ENCODE measurements around the gene C1QTNF9.
"Not testable (repeated sequence)": the region's sequence is repeated elsewhere in the genome, so short reads cannot be mapped to it uniquely, and the experiment has no call there.

The C1QTNF9 gene

DNA sequence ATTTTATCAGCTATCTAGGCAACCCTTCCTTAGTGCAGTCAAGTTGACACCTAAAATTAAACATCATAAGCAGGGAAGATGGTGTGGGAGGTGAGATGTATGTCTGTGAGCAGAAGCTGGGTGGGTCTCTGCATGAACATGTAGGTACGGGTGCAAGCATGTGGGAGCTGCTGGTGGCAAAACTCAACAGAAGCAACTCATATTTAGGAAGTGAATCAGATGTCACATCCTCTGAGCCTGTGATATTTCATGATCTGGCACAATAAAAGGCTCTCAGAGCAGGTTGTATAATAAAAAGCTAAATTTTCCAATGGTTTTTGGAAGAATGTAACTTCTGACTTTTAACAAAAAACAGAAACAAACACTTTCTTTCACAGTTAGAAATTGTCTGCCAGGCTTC lies 44.4 kb downstream of the C1QTNF9 start:
- Histone ChIP-seq H3K4me3 (ENCODE audit: low read depth, low read length) (no peak overlapping the region), H3K36me3 (no peaks in the 10 kb centered on the region), H3K27me3 (no peaks in the 10 kb centered on the region), H3K4me1 (no peaks in the 10 kb centered on the region), H3K9me3 (0 out of 2 replicates have a peak, but pooled peaks cover 3% of the 10 kb centered on the region)
- no peak for DNase-seq
- TF ChIP-seq, protein P1, sequence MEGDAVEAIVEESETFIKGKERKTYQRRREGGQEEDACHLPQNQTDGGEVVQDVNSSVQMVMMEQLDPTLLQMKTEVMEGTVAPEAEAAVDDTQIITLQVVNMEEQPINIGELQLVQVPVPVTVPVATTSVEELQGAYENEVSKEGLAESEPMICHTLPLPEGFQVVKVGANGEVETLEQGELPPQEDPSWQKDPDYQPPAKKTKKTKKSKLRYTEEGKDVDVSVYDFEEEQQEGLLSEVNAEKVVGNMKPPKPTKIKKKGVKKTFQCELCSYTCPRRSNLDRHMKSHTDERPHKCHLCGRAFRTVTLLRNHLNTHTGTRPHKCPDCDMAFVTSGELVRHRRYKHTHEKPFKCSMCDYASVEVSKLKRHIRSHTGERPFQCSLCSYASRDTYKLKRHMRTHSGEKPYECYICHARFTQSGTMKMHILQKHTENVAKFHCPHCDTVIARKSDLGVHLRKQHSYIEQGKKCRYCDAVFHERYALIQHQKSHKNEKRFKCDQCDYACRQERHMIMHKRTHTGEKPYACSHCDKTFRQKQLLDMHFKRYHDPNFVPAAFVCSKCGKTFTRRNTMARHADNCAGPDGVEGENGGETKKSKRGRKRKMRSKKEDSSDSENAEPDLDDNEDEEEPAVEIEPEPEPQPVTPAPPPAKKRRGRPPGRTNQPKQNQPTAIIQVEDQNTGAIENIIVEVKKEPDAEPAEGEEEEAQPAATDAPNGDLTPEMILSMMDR (IDR thresholded peaks at IDR 0.05; ENCODE audit: low read depth, low read length) = no peak

DNA sequence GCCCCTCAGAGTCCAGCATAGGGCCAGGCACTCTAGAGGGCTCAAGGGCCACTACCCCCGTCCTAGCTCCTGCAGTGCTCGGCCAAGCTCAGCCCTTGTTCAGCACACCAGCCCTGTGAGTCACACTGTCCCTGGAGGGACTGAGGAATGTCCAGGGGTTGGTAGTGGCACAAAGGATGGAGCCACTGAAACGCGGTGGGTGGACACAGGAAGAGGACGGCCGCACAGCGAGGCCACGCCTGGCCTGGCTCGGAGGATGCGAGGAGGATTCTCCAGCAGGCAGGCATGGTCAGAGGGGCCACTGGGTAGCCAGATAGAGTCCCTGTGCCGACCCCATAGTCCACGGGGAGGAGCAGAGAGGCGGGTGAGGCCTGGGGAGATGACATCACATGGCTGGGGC lies 45.7 kb downstream of the C1QTNF9 start:
- Histone ChIP-seq H3K4me1 (no peaks in the 10 kb centered on the region), H3K27me3 (no peaks in the 10 kb centered on the region), H3K4me3 (ENCODE audit: low read depth, low read length) (no peak overlapping the region), H3K9me3 (0 out of 2 replicates have a peak, but pooled peaks cover 3% of the 10 kb centered on the region), H3K36me3 (no peaks in the 10 kb centered on the region)
- no peak for DNase-seq
- TF ChIP-seq, protein P1 (IDR thresholded peaks at IDR 0.05; ENCODE audit: low read depth, low read length) = no peak

DNA sequence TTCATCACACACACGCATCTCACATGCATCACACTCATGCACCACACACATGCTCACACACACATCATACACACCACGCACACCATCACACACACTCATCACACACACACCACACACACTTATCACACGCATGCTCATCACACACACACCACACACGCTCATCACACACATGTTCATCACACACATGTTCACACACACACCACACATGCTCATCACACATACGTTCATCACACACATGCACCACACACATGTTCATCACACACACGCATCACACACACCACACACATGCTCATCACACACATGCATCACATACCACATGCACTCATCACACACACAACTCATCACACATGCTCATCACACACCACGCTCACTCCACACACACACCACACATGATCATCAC lies 46.9 kb downstream of the C1QTNF9 start:
- Histone ChIP-seq H3K4me1 (no peaks in the 10 kb centered on the region), H3K9me3 (0 out of 2 replicates have a peak, but pooled peaks cover 3% of the 10 kb centered on the region), H3K36me3 (no peaks in the 10 kb centered on the region), H3K4me3 (ENCODE audit: low read depth, low read length) (no peak overlapping the region), H3K27me3 (no peaks in the 10 kb centered on the region)
- TF ChIP-seq, protein P1 (IDR thresholded peaks at IDR 0.05; ENCODE audit: low read depth, low read length) = no peak
- DNase-seq = no peak

DNA sequence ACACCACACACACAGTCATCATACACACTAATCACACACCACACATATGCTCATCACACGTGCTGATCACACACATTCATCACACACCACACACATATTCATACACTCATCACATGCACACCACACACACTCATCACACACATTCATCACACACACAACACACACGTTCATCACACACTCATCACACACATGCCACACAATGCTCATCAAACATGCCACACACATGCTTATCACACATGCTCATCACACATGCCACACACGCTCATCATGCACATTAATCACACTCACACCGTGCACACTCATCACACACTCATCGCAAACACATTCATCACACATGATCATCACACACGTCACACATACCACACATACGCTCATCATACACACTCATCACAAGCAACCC lies 47.5 kb downstream of the C1QTNF9 start:
- no peaks in the 10 kb centered on the region for H3K36me3 ChIP-seq
- H3K4me1 ChIP-seq = no peaks in the 10 kb centered on the region
- no peak for DNase-seq
- 0 out of 2 replicates have a peak, but pooled peaks cover 3% of the 10 kb centered on the region for H3K9me3 ChIP-seq
- H3K4me3 ChIP-seq (ENCODE audit: low read depth, low read length) = no peak overlapping the region
- TF ChIP-seq, protein P1 (IDR thresholded peaks at IDR 0.05; ENCODE audit: low read depth, low read length) = no peak
- H3K27me3 ChIP-seq = no peaks in the 10 kb centered on the region

DNA sequence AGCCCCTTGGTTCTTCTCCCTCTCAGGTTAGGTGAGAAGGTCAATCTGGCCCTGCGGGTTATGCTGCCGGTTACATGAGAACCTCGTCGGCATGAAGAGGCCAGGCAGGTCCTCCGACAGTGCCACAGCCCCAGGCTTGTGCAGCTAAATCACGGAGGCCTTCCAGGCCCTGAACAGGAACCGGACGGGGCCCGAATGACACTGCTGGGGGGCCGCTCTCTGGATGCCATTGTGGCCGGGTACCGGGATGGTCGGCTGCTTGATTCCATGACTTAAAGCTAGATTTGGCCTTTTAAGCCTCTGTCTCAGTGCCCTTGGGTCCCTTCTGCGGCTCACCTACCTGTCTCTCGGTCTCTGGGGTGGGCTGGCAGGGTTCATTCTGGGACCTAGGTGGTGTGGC lies 48.4 kb downstream of the C1QTNF9 start:
- H3K9me3 ChIP-seq = 0 out of 2 replicates have a peak, but pooled peaks cover 3% of the 10 kb centered on the region
- H3K4me1 ChIP-seq = no peaks in the 10 kb centered on the region
- no peaks in the 10 kb centered on the region for H3K27me3 ChIP-seq
- no peak overlapping the region for H3K4me3 ChIP-seq (ENCODE audit: low read depth, low read length)
- no peak for DNase-seq
- TF ChIP-seq, protein P1 (IDR thresholded peaks at IDR 0.05; ENCODE audit: low read depth, low read length) = no peak
- H3K36me3 ChIP-seq = no peaks in the 10 kb centered on the region

DNA sequence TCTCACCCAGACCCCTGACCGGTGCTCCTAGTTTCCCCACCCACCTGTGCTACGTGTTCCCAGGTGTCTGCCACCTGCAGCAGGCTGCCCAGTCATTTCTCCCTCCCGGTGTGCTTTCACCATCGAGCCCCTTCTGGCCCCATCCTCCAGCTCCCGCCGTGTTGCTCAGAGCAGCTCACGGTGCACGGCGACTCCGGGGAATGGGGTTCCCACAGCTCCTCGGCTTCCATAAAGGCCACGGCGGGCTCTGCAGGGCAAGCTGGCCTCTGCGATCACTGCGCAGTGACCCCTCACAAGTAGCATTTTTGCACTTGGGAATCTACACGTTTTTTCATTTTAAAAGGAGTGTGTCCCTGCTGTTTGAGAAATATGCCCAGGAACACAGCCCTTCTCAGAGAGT lies 49.5 kb downstream of the C1QTNF9 start:
- DNase-seq; H3K9me3 ChIP-seq; H3K36me3 ChIP-seq; H3K4me3 ChIP-seq (ENCODE audit: low read depth, low read length); H3K27me3 ChIP-seq; H3K4me1 ChIP-seq: not testable (repeated sequence)

DNA sequence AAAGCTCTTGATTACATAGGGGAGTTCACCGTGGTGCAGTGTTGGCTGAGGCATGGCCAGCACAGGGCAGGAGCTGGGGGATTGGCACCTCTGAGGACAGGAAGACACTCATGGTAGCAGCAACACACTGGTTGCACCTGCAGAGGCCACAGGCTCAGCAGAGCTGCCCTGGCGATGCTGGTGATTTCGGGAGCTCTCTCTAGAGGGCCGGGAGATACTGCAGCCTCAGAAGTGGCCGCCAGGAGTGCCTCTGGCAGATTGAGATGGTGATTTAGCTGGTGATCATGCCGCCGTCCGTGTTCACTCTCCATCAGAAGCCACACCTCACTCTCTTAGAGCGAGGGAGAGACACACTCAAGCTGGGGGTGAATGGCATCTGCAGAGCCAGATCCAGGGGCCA lies 49.9 kb downstream of the C1QTNF9 start:
- H3K4me3 ChIP-seq (ENCODE audit: low read depth, low read length); H3K4me1 ChIP-seq; DNase-seq: not testable (repeated sequence)

More for the DNA sequence above, 49.9 kb downstream of the C1QTNF9 start:
- H3K27me3 ChIP-seq, H3K9me3 ChIP-seq, H3K36me3 ChIP-seq: not testable (repeated sequence)
